Tibial artery (tissue), 4 donors: ENCODE results near the gene ROBO2.
"Not testable (repeated sequence)": the region's sequence is repeated elsewhere in the genome, so short reads cannot be mapped to it uniquely, and the experiment has no call there.

Experiments
- DNase-seq, 2 donors: peaks; one replicate each; pipeline ENCODE4 v3.0.0-alpha.2; 2019
- H3K27ac ChIP-seq, 2 donors: fragments of 200-600 bp; sonication (generic) in 1 of 2; 1 replicate in 1 of 2; 2 replicates in 1 of 2; pipeline ENCODE4 v1.5.1; 2018 to 2019; ENCODE audit warnings: mild to moderate bottlenecking in 1 of 2
- H3K27me3 ChIP-seq, 2 donors: fragments of 200-600 bp; sonication (generic) in 1 of 2; one replicate each; pipeline versions ENCODE4 v1.5.1 to v1.6.0; 2016 to 2019
- H3K36me3 ChIP-seq, 3 donors: fragments of 200-600 bp; sonication (generic) in 2 of 3; one replicate each; pipeline ENCODE4 v1.5.1; 2016 to 2019; ENCODE audit warnings: mild to moderate bottlenecking in 2 of 3
- H3K4me1 ChIP-seq, 4 donors: fragments of 200-600 bp; sonication (generic) in 2 of 4; 1 replicate in 3 of 4; 2 replicates in 1 of 4; pipeline ENCODE4 v1.5.1; 2016 to 2019
- H3K4me3 ChIP-seq, 2 donors: fragments of 200-600 bp; sonication (generic) in 1 of 2; 1 replicate in 1 of 2; 2 replicates in 1 of 2; pipeline ENCODE4 v1.5.1; 2018 to 2019; ENCODE audit warnings: mild to moderate bottlenecking in 2 of 2
- H3K9me3 ChIP-seq, 3 donors: fragments of 200-600 bp; sonication (generic) in 1 of 3; one replicate each; pipeline ENCODE4 v1.5.1; 2016 to 2019
- CTCF ChIP-seq, 2 experiments: fragments of 200-600 bp in 1 of 2; fragments of 450-650 bp in 1 of 2; IDR thresholded peaks; one replicate each; pipeline ENCODE4 v1.5.1; 2017 to 2019; ENCODE audit warnings: antibody characterized with exemption in 2 of 2, mild to moderate bottlenecking in 1 of 2, moderate library complexity in 1 of 2
- intact Hi-C: fragments of 100-400 bp; cut with DNase I; formaldehyde crosslinking; loops from one replicate; pipeline ENCODE4 v1.15.0; 2023; ENCODE audit warnings: low total_unique reads

ROBO2 gene

GRCh38 chr3:77392181-77392580, 352.3 kb downstream of the ROBO2 start:
- Histone ChIP-seq H3K27me3 (no peaks in the 10 kb centered on the region), H3K4me1 (no peaks in the 10 kb centered on the region), H3K9me3 (no peaks in the 10 kb centered on the region), H3K27ac (no peak overlapping the region), H3K4me3 (no peak overlapping the region), H3K36me3 (no peaks in the 10 kb centered on the region)
- DNase-seq = no peak
- no peak for TF ChIP-seq CTCF (IDR thresholded peaks at IDR 0.05)
- intact Hi-C loops = no loop called here

GRCh38 chr3:77394046-77394445, 354.1 kb downstream of the ROBO2 start:
- no peak for DNase-seq
- intact Hi-C loops = no loop called here
- H3K27ac ChIP-seq = no peak overlapping the region
- H3K4me1 ChIP-seq = no peaks in the 10 kb centered on the region
- no peak overlapping the region for H3K4me3 ChIP-seq
- H3K9me3 ChIP-seq = no peaks in the 10 kb centered on the region
- no peaks in the 10 kb centered on the region for H3K36me3 ChIP-seq
- no peaks in the 10 kb centered on the region for H3K27me3 ChIP-seq
- TF ChIP-seq CTCF (IDR thresholded peaks at IDR 0.05) = no peak

- Histone ChIP-seq H3K9me3 (no peaks in the 10 kb centered on the region), H3K4me3 (no peak overlapping the region), H3K4me1 (no peaks in the 10 kb centered on the region), H3K27ac (no peak overlapping the region), H3K27me3 (no peaks in the 10 kb centered on the region), H3K36me3 (no peaks in the 10 kb centered on the region)
- no peak for DNase-seq
- no peak for TF ChIP-seq CTCF (IDR thresholded peaks at IDR 0.05)
- intact Hi-C loops = no loop called here
These were observed 365.0 kb downstream of the ROBO2 start for GRCh38 chr3:77404871-77405270.

GRCh38 chr3:77407441-77407840, 367.5 kb downstream of the ROBO2 start:
- TF ChIP-seq CTCF (IDR thresholded peaks at IDR 0.05) = no peak
- no peak for DNase-seq
- intact Hi-C loops = no loop called here

DNA sequence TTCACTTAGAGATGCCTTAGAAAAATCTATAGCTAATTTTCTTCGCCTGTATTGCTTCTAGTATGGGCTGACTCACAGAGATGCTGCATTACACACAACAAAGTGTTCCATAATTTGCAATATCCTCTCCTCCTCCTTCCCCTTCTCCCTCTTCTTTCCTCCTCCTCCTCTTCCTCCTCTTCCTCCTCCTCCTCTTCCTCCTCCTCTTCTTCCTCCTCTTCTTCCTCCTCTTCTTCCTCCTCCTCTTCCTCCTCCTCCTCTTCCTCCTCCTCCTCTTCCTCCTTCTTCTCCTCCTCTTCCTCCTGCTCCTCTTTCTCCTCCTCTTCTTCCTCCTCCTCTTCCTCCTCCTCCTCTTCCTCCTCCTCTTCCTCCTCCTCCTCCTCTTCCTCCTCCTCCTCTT, 370.4 kb downstream of the ROBO2 start:
- H3K27ac ChIP-seq, H3K4me1 ChIP-seq, H3K27me3 ChIP-seq, H3K36me3 ChIP-seq, intact Hi-C loops, H3K4me3 ChIP-seq, DNase-seq, H3K9me3 ChIP-seq: not testable (repeated sequence)

More at GRCh38 chr3:77407441-77407840, 367.5 kb downstream of the ROBO2 start:
- Histone ChIP-seq H3K4me1 (no peaks in the 10 kb centered on the region), H3K27ac (no peak overlapping the region), H3K9me3 (no peaks in the 10 kb centered on the region), H3K27me3 (no peaks in the 10 kb centered on the region), H3K36me3 (no peaks in the 10 kb centered on the region), H3K4me3 (no peak overlapping the region)

DNA sequence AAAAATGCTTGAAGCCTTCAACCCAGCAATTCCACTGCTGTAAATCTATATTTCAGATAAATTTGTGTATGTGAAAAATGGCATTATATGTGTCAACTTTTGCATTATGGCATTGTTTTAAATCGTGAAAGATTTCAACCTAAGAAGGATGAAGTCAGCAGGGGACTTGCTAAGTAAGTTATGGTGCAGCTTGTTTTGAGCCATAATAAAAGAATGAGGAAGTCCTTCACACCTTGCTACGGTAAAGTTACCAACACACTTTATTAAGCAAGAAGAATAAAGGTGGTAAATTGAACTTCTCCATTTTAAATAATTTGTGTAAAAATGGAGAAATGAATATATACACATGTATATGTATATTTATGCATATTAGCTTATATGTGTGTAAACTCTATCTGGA, 371.4 kb downstream of the ROBO2 start:
- H3K27me3 ChIP-seq = no peaks in the 10 kb centered on the region
- intact Hi-C loops = no loop called here
- no peak overlapping the region for H3K4me3 ChIP-seq
- H3K27ac ChIP-seq = no peak overlapping the region
- no peak for DNase-seq
- H3K9me3 ChIP-seq = no peaks in the 10 kb centered on the region
- no peaks in the 10 kb centered on the region for H3K4me1 ChIP-seq
- H3K36me3 ChIP-seq = no peaks in the 10 kb centered on the region
- TF ChIP-seq CTCF (IDR thresholded peaks at IDR 0.05) = no peak
